ENCODE measurements around the gene SFMBT2.

GRCh38 chr10:7302392-7302906, 108.4 kb downstream of the SFMBT2 start:
- no peak for TF ChIP-seq CTCF (IDR thresholded peaks at IDR 0.05)
- TF ChIP-seq POLR2A (IDR thresholded peaks at IDR 0.05) = no peak

All from suprapubic skin (tissue), 3 donors.